HepG2 (cell line): ENCODE results near the gene DNPH1.

ENCODE experiments used
- ARID4A ChIP-seq: sonication (generic); formaldehyde crosslinking; IDR thresholded peaks from 2 replicates; pipeline ENCODE4 v1.5.0; 2020; ENCODE audit warnings: mild to moderate bottlenecking, missing genetic modification reagents, borderline replicate concordance
- CTCF ChIP-seq: sonication (generic); formaldehyde crosslinking; IDR thresholded peaks from 2 replicates; pipeline ENCODE4 v1.5.0; 2020; ENCODE audit warnings: mild to moderate bottlenecking, missing genetic modification reagents, moderate library complexity
- EP300 ChIP-seq, 3 experiments: sonication (generic) in 1 of 3; formaldehyde crosslinking in 1 of 3; IDR thresholded peaks; 2 replicates each; pipeline versions ENCODE4 v1.5.1 to v1.6.1; 2011 to 2020; ENCODE audit warnings: low read depth in 2 of 3, low read length in 2 of 3, borderline replicate concordance in 1 of 3, improper control_type of control experiment in 1 of 3, mild to moderate bottlenecking in 1 of 3, missing genetic modification reagents in 1 of 3, moderate library complexity in 1 of 3
- ETV6 ChIP-seq: sonication (generic); formaldehyde crosslinking; conservative IDR thresholded peaks from 2 replicates; pipeline ENCODE4 v1.4.0; 2020; ENCODE audit warnings: missing genetic modification reagents
- NFE2L2 ChIP-seq: fragments of 150-350 bp; IDR thresholded peaks from 2 replicates; pipeline ENCODE4 v1.6.1; 2014; ENCODE audit warnings: low read length
- REPIN1 ChIP-seq: sonication (generic); formaldehyde crosslinking; IDR thresholded peaks from 2 replicates; pipeline ENCODE4 v1.8.0; 2022; ENCODE audit warnings: missing genetic modification reagents, low read depth, mild to moderate bottlenecking, borderline replicate concordance
- ZFP90 ChIP-seq: sonication (generic); formaldehyde crosslinking; IDR thresholded peaks from 2 replicates; pipeline ENCODE4 v1.8.0; 2022; ENCODE audit warnings: missing genetic modification reagents, mild to moderate bottlenecking, inconsistent platforms, borderline replicate concordance

- TF ChIP-seq NFE2L2 = no peak
- no peak for TF ChIP-seq ETV6 (CRISPR knock-in tag)
- TF ChIP-seq REPIN1 = no peak
- TF ChIP-seq ZFP90 (CRISPR knock-in tag) = no peak
- no peak for TF ChIP-seq CTCF (CRISPR knock-in tag)
- no peak for TF ChIP-seq ARID4A
- TF ChIP-seq EP300 (IDR thresholded peaks at IDR 0.05; ENCODE audit: low read depth in 2 of 2, low read length in 2 of 2) = no peak
- TF ChIP-seq EP300 (CRISPR knock-in tag; IDR thresholded peaks at IDR 0.05; ENCODE audit: borderline replicate concordance) = no peak
These were observed 27.5 kb upstream of the DNPH1 start for GRCh38 chr6:43256670-43257366.
